ENCODE results near the gene MYO5A.

DNA sequence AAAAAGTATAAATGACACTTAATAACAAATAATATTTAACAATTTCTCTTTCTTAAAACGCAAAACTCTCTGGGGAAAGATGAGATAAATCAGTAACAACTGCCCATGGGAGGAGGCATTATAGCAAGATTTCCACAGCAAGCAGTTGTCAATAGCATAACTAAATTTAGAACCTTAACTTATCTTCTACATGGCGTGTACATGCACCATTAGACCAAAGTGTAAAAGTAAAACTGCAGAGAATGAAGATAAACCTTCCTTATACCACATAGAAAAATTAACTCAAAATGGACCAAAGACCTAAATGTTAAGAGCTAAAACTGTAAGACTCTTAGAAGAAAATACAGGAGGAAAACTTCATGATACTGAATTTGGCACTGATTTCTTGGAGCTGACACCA is 39.9 kb downstream of the MYO5A start:
- TF ChIP-seq EP300 (IDR thresholded peaks at IDR 0.05; ENCODE audit: low read depth) = no peak
- TF ChIP-seq, protein P1, sequence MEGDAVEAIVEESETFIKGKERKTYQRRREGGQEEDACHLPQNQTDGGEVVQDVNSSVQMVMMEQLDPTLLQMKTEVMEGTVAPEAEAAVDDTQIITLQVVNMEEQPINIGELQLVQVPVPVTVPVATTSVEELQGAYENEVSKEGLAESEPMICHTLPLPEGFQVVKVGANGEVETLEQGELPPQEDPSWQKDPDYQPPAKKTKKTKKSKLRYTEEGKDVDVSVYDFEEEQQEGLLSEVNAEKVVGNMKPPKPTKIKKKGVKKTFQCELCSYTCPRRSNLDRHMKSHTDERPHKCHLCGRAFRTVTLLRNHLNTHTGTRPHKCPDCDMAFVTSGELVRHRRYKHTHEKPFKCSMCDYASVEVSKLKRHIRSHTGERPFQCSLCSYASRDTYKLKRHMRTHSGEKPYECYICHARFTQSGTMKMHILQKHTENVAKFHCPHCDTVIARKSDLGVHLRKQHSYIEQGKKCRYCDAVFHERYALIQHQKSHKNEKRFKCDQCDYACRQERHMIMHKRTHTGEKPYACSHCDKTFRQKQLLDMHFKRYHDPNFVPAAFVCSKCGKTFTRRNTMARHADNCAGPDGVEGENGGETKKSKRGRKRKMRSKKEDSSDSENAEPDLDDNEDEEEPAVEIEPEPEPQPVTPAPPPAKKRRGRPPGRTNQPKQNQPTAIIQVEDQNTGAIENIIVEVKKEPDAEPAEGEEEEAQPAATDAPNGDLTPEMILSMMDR (IDR thresholded peaks at IDR 0.05) = no peak

Measured in transverse colon (tissue), 3 donors.